ENCODE data around the gene SIK3. TPM values are rescaled to one million over a fixed set of nuclear protein-coding genes. Genes with fewer than 3 reads are reported as not detected.

The SIK3 gene
- total RNA-seq, 1 donor from 2014 or later = 38.4 TPM

GRCh38 chr11:116918925-116919655 is 179.1 kb downstream of the SIK3 start:
- Mint-ChIP-seq H3K4me1 (peaks cover 9% of the 10 kb centered on the region), H3K4me3 (no peak overlapping the region), H3K27ac (no peak overlapping the region), H3K36me3 (ENCODE audit: low read depth) (peaks cover 9% of the 10 kb centered on the region), H3K9me3 (no peaks in the 10 kb centered on the region), H3K27me3 (no peaks in the 10 kb centered on the region)
- intact Hi-C loops (cut with micrococcal nuclease) = no loop called here
- no peak for DNase-seq

- peaks cover 9% of the 10 kb centered on the region for H3K4me1 Mint-ChIP-seq
- DNase-seq = no peak
- intact Hi-C loops (cut with micrococcal nuclease) = no loop called here
- H3K27ac Mint-ChIP-seq = no peak overlapping the region
- no peaks in the 10 kb centered on the region for H3K27me3 Mint-ChIP-seq
- no peak overlapping the region for H3K4me3 Mint-ChIP-seq
- peaks cover 5% of the 10 kb centered on the region for H3K36me3 Mint-ChIP-seq (ENCODE audit: low read depth)
- no peaks in the 10 kb centered on the region for H3K9me3 Mint-ChIP-seq
Observed at GRCh38 chr11:116917632-116918031, 180.6 kb downstream of the SIK3 start.

DNA sequence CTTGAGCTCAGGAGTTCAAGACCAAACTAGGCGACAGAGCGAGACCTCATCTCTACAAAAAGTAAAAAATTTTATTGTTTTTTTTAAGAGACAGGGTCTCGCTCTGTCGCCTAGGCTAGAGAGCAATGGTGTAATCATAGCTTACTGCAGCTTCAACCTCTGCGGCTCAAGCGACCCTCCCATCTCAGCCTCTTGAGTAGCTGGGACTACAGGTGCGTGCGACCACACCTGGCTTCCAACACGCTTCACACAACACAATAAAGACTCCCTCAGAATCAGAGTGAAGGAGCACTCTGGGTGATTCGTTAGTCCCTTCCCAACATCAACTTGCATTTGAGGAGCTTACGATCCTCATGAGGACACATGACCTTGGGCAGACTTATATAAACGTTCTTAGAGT is 181.3 kb downstream of the SIK3 start:
- no peak for DNase-seq
- intact Hi-C loops (cut with micrococcal nuclease) = no loop called here
- no peak overlapping the region for H3K27ac Mint-ChIP-seq
- H3K9me3 Mint-ChIP-seq = no peaks in the 10 kb centered on the region
- no peak overlapping the region for H3K4me3 Mint-ChIP-seq
- peaks cover 9% of the 10 kb centered on the region for H3K4me1 Mint-ChIP-seq
- H3K36me3 Mint-ChIP-seq (ENCODE audit: low read depth) = peaks cover 5% of the 10 kb centered on the region
- H3K27me3 Mint-ChIP-seq = no peaks in the 10 kb centered on the region

GRCh38 chr11:116916052-116916451 is 182.2 kb downstream of the SIK3 start:
- Mint-ChIP-seq H3K27me3 (no peaks in the 10 kb centered on the region), H3K4me3 (no peak overlapping the region), H3K4me1 (peaks cover 9% of the 10 kb centered on the region), H3K9me3 (no peaks in the 10 kb centered on the region), H3K36me3 (ENCODE audit: low read depth) (peaks cover 5% of the 10 kb centered on the region), H3K27ac (no peak overlapping the region)
- DNase-seq = no peak
- intact Hi-C loops (cut with micrococcal nuclease) = no loop called here

GRCh38 chr11:116913000-116913399 is 185.2 kb downstream of the SIK3 start:
- Mint-ChIP-seq H3K27me3 (no peaks in the 10 kb centered on the region), H3K9me3 (no peaks in the 10 kb centered on the region), H3K36me3 (ENCODE audit: low read depth) (peaks cover 11% of the 10 kb centered on the region), H3K4me1 (peaks cover 10% of the 10 kb centered on the region), H3K27ac (no peak overlapping the region), H3K4me3 (no peak overlapping the region)
- intact Hi-C loops (cut with micrococcal nuclease) = no loop called here
- DNase-seq = no peak

DNA sequence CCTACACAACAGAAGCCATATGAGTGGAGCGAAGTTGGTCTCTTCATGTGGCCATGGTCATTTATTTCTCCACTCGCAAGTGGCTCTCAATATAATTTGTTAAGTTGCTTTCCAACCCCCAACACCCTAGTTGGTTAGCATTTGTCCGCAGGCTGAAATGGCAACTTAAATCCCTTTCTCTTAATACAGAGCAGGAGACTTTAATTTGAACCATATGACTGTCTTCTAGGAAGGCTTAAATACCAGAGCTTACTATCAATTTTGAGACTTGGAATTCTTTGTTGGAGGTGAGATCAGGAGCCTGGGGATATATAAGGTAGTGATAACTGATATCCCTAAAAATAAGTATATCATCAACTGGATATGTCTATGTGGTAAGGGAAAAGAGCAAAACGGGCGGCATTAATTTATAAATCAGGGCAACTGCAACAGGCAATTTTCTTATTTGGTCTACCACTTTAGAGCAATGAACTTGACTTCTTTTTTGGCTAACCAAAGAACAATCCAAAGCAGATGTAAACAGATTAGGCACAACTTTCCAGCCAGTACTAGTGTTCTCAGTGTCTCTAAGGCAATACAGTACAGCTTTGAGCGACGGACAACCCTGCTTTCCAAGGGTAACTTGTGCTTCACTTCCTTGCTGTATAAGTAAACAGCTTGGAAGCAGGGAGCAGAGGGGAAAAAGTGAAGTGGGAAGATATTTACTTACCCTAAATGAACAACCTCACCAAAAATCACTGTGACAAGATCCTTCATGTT is 186.1 kb downstream of the SIK3 start:
- peaks cover 11% of the 10 kb centered on the region for H3K36me3 Mint-ChIP-seq (ENCODE audit: low read depth)
- no peak overlapping the region for H3K27ac Mint-ChIP-seq
- intact Hi-C loops (cut with micrococcal nuclease) = no loop called here
- no peaks in the 10 kb centered on the region for H3K27me3 Mint-ChIP-seq
- H3K9me3 Mint-ChIP-seq = no peaks in the 10 kb centered on the region
- H3K4me1 Mint-ChIP-seq = peaks cover 8% of the 10 kb centered on the region
- DNase-seq = no peak
- H3K4me3 Mint-ChIP-seq = no peak overlapping the region

- Mint-ChIP-seq H3K36me3 (ENCODE audit: low read depth) (peaks cover 11% of the 10 kb centered on the region), H3K4me3 (no peak overlapping the region), H3K4me1 (peaks cover 8% of the 10 kb centered on the region), H3K9me3 (no peaks in the 10 kb centered on the region), H3K27ac (no peak overlapping the region), H3K27me3 (no peaks in the 10 kb centered on the region)
- intact Hi-C loops (cut with micrococcal nuclease) = no loop called here
- DNase-seq = no peak
Observed at GRCh38 chr11:116910847-116911246, 187.4 kb downstream of the SIK3 start.

DNA sequence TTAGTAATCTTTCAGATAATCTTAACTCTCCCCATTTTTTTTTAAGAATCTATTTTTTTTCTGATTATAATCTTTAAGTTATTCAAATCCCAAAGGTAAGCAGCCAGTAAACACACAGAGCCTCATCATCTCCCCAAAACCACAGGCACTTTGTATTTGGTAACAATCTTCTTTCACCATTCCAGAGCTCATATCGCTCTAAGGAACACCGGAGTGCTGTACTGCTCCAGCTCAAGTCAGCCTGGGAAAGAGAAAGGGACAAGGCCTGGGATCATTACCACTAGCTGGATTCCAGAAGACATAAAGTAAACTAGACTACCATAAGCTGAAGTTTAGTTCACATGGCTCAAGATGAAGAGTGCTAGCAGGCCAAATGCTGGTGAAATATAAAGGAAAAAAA is 187.8 kb downstream of the SIK3 start:
- Mint-ChIP-seq H3K4me3 (no peak overlapping the region), H3K4me1 (peaks cover 8% of the 10 kb centered on the region), H3K36me3 (ENCODE audit: low read depth) (peaks cover 13% of the 10 kb centered on the region), H3K27me3 (no peaks in the 10 kb centered on the region), H3K9me3 (no peaks in the 10 kb centered on the region), H3K27ac (no peak overlapping the region)
- DNase-seq = no peak
- intact Hi-C loops (cut with micrococcal nuclease) = no loop called here

DNA sequence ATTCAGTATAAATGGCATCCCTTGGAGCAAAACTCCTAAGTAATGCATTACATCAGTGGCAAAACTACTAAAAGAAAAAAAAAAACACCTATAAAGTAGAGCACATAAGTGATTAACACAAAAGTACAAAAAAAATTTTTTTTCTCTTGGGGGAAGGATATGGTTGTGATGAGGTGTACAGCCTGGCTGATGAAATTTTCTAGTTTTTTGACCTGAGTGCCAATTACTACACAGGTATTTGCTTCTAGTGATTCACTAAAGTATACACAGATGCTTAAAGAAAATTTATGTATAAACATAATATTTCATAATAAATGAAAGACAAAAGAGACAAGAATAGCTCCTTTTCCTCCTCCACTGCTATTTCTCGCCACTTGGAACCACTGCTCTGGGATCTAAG is 189.0 kb downstream of the SIK3 start:
- intact Hi-C loops (cut with micrococcal nuclease) = no loop called here
- Mint-ChIP-seq H3K27me3 (no peaks in the 10 kb centered on the region), H3K27ac (no peak overlapping the region), H3K4me3 (no peak overlapping the region), H3K36me3 (ENCODE audit: low read depth) (peaks cover 16% of the 10 kb centered on the region), H3K9me3 (no peaks in the 10 kb centered on the region), H3K4me1 (peaks cover 8% of the 10 kb centered on the region)
- DNase-seq = no peak

DNA sequence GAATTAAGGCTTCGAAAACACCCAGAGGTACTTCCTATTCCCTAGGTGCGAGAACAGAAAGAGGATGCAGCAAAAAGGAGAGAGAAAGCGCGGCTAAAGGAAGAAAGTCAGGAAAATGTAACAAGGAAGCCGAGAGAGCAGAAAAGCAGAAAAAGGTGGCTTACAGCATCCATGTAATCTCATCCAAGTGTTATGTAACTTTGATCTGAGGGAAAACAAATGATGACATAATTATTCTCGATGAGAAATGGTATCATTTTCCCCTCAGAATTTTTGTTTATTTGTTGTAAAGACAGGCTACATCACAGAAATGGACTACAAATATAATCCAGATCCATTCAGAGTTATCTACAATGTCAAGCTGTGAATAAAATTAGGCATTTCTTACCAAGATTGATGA is 191.7 kb downstream of the SIK3 start:
- Mint-ChIP-seq H3K27ac (no peak overlapping the region), H3K27me3 (no peaks in the 10 kb centered on the region), H3K36me3 (ENCODE audit: low read depth) (peaks cover 25% of the 10 kb centered on the region), H3K4me1 (peaks cover 19% of the 10 kb centered on the region), H3K9me3 (no peaks in the 10 kb centered on the region), H3K4me3 (no peak overlapping the region)
- DNase-seq = no peak
- intact Hi-C loops (cut with micrococcal nuclease) = no loop called here

DNA sequence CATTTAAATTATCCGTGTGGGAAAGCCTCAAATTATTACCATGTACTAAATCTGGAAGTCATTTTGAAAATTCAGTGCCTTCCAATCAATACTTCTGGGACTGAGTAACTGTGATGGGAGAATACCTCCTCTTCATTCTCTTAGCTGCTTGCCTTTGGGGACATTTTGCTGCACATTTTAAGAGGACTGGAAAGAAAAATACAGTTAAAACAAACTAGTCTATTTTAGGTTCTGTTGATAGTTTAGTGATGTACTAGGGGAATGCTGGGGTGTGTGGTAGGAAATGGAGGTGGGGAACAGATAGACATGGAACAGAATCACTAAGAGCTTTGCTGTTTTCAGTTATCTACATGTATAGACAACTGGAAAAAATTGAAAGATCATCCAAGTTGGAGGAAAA is 195.1 kb downstream of the SIK3 start:
- H3K4me1 Mint-ChIP-seq = peaks cover 11% of the 10 kb centered on the region
- H3K27me3 Mint-ChIP-seq = no peaks in the 10 kb centered on the region
- H3K27ac Mint-ChIP-seq = no peak overlapping the region
- H3K9me3 Mint-ChIP-seq = peaks cover 9% of the 10 kb centered on the region
- H3K36me3 Mint-ChIP-seq (ENCODE audit: low read depth) = peaks cover 31% of the 10 kb centered on the region
- no peak for DNase-seq
- H3K4me3 Mint-ChIP-seq = no peak overlapping the region
- intact Hi-C loops (cut with micrococcal nuclease) = no loop called here

DNA sequence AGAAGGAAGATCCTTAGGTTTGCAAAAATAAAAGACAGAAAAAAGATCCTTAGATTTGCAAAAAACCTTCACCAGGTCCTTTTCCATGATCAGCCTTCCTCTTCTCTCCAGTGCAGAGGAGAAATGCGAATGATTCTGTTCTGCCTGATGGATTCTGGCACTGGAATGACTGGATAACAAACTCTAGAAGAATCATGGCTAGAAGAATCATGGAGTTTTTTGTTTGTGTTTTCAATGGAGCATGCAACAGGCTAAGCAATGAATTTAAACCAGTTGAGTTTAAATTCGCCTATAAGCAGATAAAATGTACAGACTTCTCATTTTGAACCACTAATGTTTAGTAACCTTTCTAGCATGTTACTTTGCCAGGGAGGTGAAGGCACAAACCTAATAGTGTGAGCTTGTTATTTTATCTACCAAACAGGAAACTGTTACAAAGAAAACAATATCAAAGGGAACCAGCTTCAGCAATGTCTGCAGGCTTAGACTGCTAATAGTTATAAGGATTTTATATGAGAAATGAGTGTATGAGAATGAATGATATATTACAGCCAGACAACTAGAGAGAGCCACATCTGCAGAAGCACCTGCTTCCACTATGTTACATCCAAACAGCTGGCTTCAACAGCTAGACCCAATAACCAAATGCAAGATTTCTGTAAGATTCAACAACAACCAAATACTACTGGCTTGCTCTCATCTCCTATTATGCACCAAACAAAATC is 196.1 kb downstream of the SIK3 start:
- Mint-ChIP-seq H3K4me3 (no peak overlapping the region), H3K9me3 (peaks cover 9% of the 10 kb centered on the region), H3K27ac (no peak overlapping the region), H3K27me3 (no peaks in the 10 kb centered on the region), H3K36me3 (ENCODE audit: low read depth) (peaks cover 34% of the 10 kb centered on the region), H3K4me1 (peaks cover 11% of the 10 kb centered on the region)
- DNase-seq = no peak
- intact Hi-C loops (cut with micrococcal nuclease) = no loop called here

DNA sequence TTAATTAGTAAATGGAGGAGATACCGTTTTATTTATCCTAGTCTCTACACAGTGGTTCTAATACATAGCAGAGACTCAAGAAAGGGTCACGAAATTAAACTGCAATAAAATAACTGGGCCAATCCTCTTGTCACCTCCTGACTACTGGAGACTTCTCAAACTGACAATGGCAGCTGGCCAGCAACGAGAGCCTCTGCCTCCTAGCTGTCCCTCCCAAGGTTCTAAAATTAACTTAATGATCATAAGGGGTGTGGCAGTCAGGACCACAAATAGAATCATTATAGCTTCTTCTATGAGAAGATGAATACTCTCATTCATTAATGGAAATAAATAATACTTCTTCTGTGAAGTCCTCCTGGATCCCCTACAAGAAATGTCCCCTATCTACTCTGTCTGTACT is 197.0 kb downstream of the SIK3 start:
- Mint-ChIP-seq H3K36me3 (ENCODE audit: low read depth) (peaks cover 38% of the 10 kb centered on the region), H3K27ac (no peak overlapping the region), H3K27me3 (no peaks in the 10 kb centered on the region), H3K4me3 (no peak overlapping the region), H3K4me1 (peaks cover 11% of the 10 kb centered on the region), H3K9me3 (peaks cover 9% of the 10 kb centered on the region)
- intact Hi-C loops (cut with micrococcal nuclease) = no loop called here
- no peak for DNase-seq

DNA sequence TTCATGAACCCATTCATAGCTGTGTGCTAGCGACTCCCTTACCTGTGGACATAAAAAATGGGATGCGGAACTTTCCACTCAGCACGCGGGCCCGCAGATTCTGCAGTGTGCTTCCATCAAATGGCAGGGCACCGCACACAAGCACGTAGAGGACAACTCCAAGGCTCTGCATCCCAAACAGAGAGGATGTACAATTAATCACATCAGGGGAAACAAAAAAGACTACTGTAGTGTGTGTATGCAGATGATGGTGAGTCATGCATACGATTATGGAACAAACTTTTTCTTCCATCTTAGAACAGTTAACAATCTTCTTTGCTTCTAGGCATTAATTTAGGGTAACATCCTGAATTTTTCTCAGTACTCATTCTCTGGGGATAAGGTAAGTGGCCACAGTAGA is 202.0 kb downstream of the SIK3 start:
- H3K4me1 Mint-ChIP-seq = peaks cover 3% of the 10 kb centered on the region
- H3K36me3 Mint-ChIP-seq (ENCODE audit: low read depth) = peaks cover 44% of the 10 kb centered on the region
- no peak for DNase-seq
- intact Hi-C loops (cut with micrococcal nuclease) = no loop called here
- no peak overlapping the region for H3K4me3 Mint-ChIP-seq
- H3K27me3 Mint-ChIP-seq = no peaks in the 10 kb centered on the region
- H3K27ac Mint-ChIP-seq = no peak overlapping the region
- H3K9me3 Mint-ChIP-seq = peaks cover 9% of the 10 kb centered on the region

Measured in activated CD4-positive, alpha-beta T cell treated with anti-CD3 and anti-CD28 coated beads, Interleukin-2, amount 10 ng/mL, durations not matched to agents 24 days and 14 days (primary cell).